Smooth muscle cell (in vitro differentiated cells): Measurements from ENCODE around the gene FAM120A. TPM values are rescaled to one million over a fixed set of nuclear protein-coding genes. Genes with fewer than 3 reads are reported as not detected.

Source experiments
- DNase-seq: peaks from one replicate; lab custom pipeline; 2025; ENCODE audit not compliant: unreplicated experiment; lab: John Stamatoyannopoulos, UW
- H2AFZ ChIP-seq: fragments of 200-600 bp; sonication (generic); 2 replicates; pipeline ENCODE4 v1.6.0; 2016; ENCODE audit warnings: antibody characterized with exemption, low read depth, mild to moderate bottlenecking
- H3F3A ChIP-seq: fragments of 200-600 bp; sonication (generic); 2 replicates; pipeline ENCODE4 v1.6.0; 2017; ENCODE audit warnings: antibody characterized with exemption, low read depth
- H3K27ac ChIP-seq: fragments of 200-600 bp; sonication (generic); 2 replicates; pipeline ENCODE4 v1.5.1; 2016; ENCODE audit warnings: low read depth, mild to moderate bottlenecking
- H3K27me3 ChIP-seq: fragments of 200-600 bp; sonication (generic); 2 replicates; pipeline ENCODE4 v1.6.1; 2016; ENCODE audit warnings: low read depth, mild to moderate bottlenecking
- H3K36me3 ChIP-seq: fragments of 200-600 bp; sonication (generic); 2 replicates; pipeline ENCODE4 v1.5.1; 2016; ENCODE audit warnings: low read depth
- H3K4me1 ChIP-seq: fragments of 200-600 bp; sonication (generic); 2 replicates; pipeline ENCODE4 v1.5.1; 2016; ENCODE audit warnings: low read depth
- H3K4me2 ChIP-seq: fragments of 200-600 bp; sonication (generic); 2 replicates; pipeline ENCODE4 v1.6.0; 2016; ENCODE audit warnings: mild to moderate bottlenecking
- H3K4me3 ChIP-seq: fragments of 200-600 bp; sonication (generic); 2 replicates; pipeline ENCODE4 v1.5.1; 2016; ENCODE audit warnings: mild to moderate bottlenecking
- H3K79me2 ChIP-seq: fragments of 200-600 bp; sonication (generic); 2 replicates; pipeline ENCODE4 v1.6.0; 2016; ENCODE audit warnings: low read depth, mild to moderate bottlenecking
- H3K9ac ChIP-seq: fragments of 200-600 bp; sonication (generic); 2 replicates; pipeline ENCODE4 v1.6.0; 2016; ENCODE audit warnings: low read depth
- H3K9me3 ChIP-seq: fragments of 200-600 bp; sonication (generic); replicated peaks from 2 replicates; pipeline ENCODE4 v1.5.1; 2016; ENCODE audit warnings: low read depth
- H4K20me1 ChIP-seq: fragments of 200-600 bp; sonication (generic); 2 replicates; pipeline ENCODE4 v1.6.0; 2016; ENCODE audit warnings: low read depth
- WGBS: methylation state at CpG from one replicate; pipeline ENCODE4 v1.1.7; 2016; ENCODE audit warnings: low lambda C conversion rate; 5-methylcytosine and 5-hydroxymethylcytosine counted together
- polyA plus RNA-seq: library from polyadenylated mRNA; unstranded; fragments of >200 nt; fragmentation: Nextera tagmentation; extraction: Ambion mirVana; gene quantifications from 2 replicates; pipeline ENCODE4 v1.2.1, GENCODE V29; 2016
- total RNA-seq: library from RNA; depleted of rRNA; stranded (reverse); fragments of >200 nt; gene quantifications from 2 replicates; pipeline ENCODE4 v1.2.3, GENCODE V29; 2014
- TF ChIP-seq, protein P1 (sequence below): fragments of 200-600 bp; sonication (generic); IDR thresholded peaks from 2 replicates; pipeline ENCODE4 v1.5.1; 2017; ENCODE audit warnings: borderline replicate concordance, mild to moderate bottlenecking, antibody characterized with exemption; ENCODE audit not compliant: insufficient read depth, poor library complexity, severe bottlenecking

Gene FAM120A
- total and polyA plus RNA-seq, 2 experiments from 2014 or later = 14.4 to 47.2 TPM

DNA sequence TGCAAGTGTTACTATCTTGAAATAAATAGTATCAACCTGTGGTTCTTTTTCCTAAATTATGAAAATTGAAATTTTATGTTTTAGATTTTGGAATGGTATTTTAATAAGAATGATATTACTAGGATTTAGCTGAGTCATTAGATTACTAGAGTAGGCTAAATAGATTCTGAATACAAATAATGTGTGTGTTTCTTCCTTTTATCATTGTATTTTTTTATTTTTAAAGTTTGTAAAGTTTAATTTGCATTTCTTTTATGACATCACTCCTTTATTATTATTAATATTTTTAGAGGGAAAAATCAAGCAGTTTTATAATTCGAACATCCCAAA lies 9.9 kb downstream of the FAM120A start:
- no peak overlapping the region for H2AFZ ChIP-seq
- peaks cover 100% of the 10 kb centered on the region for H4K20me1 ChIP-seq
- H3K4me2 ChIP-seq = no peak overlapping the region
- H3K9ac ChIP-seq = no peak overlapping the region
- DNase-seq = no peak
- TF ChIP-seq, protein P1, sequence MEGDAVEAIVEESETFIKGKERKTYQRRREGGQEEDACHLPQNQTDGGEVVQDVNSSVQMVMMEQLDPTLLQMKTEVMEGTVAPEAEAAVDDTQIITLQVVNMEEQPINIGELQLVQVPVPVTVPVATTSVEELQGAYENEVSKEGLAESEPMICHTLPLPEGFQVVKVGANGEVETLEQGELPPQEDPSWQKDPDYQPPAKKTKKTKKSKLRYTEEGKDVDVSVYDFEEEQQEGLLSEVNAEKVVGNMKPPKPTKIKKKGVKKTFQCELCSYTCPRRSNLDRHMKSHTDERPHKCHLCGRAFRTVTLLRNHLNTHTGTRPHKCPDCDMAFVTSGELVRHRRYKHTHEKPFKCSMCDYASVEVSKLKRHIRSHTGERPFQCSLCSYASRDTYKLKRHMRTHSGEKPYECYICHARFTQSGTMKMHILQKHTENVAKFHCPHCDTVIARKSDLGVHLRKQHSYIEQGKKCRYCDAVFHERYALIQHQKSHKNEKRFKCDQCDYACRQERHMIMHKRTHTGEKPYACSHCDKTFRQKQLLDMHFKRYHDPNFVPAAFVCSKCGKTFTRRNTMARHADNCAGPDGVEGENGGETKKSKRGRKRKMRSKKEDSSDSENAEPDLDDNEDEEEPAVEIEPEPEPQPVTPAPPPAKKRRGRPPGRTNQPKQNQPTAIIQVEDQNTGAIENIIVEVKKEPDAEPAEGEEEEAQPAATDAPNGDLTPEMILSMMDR = no peak
- no peak overlapping the region for H3K27ac ChIP-seq
- peaks cover 100% of the 10 kb centered on the region for H3K79me2 ChIP-seq
- H3K27me3 ChIP-seq = no peaks in the 10 kb centered on the region
- H3F3A ChIP-seq = peaks cover 4% of the 10 kb centered on the region
- no peak overlapping the region for H3K4me3 ChIP-seq
- H3K9me3 ChIP-seq = no peaks in the 10 kb centered on the region
- no peaks in the 10 kb centered on the region for H3K36me3 ChIP-seq
- WGBS = 96% methylated on average over 1 of the region's 1 CpG
- no peaks in the 10 kb centered on the region for H3K4me1 ChIP-seq

DNA sequence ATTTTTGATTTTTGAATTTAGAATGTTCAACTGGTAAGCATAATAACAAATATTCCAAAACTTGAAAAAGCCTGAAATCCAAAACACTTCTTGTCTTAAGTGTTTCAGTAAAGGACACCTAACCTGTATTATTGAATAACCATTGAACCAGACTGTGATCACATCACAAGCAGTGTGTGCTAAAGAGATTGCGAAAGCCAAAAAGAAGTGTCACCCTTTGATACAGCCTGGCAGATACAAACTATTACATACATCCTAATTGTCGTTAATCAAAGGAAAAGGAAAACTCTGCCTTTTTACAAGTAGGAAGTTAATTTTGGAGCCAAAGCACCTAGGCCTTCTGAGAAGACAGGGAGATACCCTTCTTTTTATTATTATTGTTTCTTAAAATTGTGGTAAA lies 10.3 kb downstream of the FAM120A start:
- H3K27ac ChIP-seq = no peak overlapping the region
- H3K9ac ChIP-seq = no peak overlapping the region
- TF ChIP-seq, protein P1 = no peak
- H4K20me1 ChIP-seq = peaks cover 100% of the 10 kb centered on the region
- H2AFZ ChIP-seq = no peak overlapping the region
- H3K27me3 ChIP-seq = no peaks in the 10 kb centered on the region
- no peak for DNase-seq
- peaks cover under 1% of the 10 kb centered on the region for H3F3A ChIP-seq
- H3K4me2 ChIP-seq = no peak overlapping the region
- 100% methylated on average over 2 of the region's 2 CpGs for WGBS
- H3K4me1 ChIP-seq = no peaks in the 10 kb centered on the region
- no peaks in the 10 kb centered on the region for H3K36me3 ChIP-seq
- peaks cover 100% of the 10 kb centered on the region for H3K79me2 ChIP-seq
- H3K9me3 ChIP-seq = no peaks in the 10 kb centered on the region
- H3K4me3 ChIP-seq = no peak overlapping the region

DNA sequence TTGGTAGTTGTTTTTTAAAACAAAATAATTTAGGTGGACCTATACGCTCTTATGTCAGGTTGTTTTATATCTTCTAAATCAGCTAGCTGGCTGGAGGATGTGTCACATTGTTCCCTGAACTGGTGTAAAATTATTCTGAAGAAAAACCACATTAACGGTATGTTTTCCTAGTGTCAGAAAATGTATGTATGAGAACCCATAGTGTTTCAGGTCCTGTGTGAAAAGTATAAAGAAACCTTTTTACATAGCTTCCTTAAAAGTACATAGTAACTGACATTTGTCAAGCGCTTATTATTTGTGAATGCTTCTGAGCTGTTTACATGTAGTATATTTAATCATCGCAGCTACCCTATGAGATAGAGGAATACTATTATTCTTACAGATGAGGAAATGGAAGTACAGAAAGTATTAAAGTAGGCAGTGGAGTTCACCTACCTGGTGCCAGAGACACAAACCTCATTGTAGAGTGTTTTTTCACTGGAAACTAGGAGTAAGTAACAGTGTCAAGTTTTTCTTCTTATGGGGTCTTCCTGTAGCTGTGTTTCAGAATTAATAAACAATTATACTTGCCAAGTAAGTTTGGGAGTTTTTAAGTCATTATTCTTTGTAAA lies 12.3 kb downstream of the FAM120A start:
- Histone ChIP-seq H3K27me3 (no peaks in the 10 kb centered on the region), H3K4me2 (no peak overlapping the region), H2AFZ (no peak overlapping the region), H4K20me1 (peaks cover 100% of the 10 kb centered on the region), H3K79me2 (peaks cover 100% of the 10 kb centered on the region), H3K4me3 (no peak overlapping the region), H3K9ac (no peak overlapping the region), H3K4me1 (peaks cover 6% of the 10 kb centered on the region), H3K9me3 (no peaks in the 10 kb centered on the region), H3K36me3 (no peaks in the 10 kb centered on the region), H3F3A (no peaks in the 10 kb centered on the region), H3K27ac (no peak overlapping the region)
- 95% methylated on average over 4 of the region's 4 CpGs for WGBS
- TF ChIP-seq, protein P1 = no peak
- DNase-seq = no peak

DNA sequence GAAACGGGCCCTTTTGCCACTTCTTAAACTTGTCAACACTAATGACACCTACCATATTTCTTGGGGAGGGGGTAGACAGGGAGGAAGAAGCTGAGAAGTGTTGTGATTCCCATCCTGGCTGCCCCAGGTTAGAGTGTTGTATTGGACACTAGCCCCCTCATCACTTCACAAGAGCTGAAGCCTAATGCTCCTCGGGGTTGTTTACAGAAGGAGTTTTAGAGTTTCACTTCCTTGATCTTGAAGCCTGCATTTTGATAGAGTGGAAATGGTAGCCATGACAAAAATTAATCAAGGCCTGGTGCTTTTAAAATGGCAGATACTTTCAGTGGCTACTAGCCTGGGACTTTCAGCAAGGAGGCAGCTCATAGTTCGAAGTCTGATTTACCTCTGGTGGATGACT lies 12.9 kb downstream of the FAM120A start:
- no peak overlapping the region for H2AFZ ChIP-seq
- H3K4me3 ChIP-seq = no peak overlapping the region
- TF ChIP-seq, protein P1 = no peak
- no peak overlapping the region for H3K27ac ChIP-seq
- H3F3A ChIP-seq = no peaks in the 10 kb centered on the region
- no peaks in the 10 kb centered on the region for H3K36me3 ChIP-seq
- H4K20me1 ChIP-seq = peaks cover 100% of the 10 kb centered on the region
- no peak for DNase-seq
- H3K79me2 ChIP-seq = peaks cover 100% of the 10 kb centered on the region
- no peak overlapping the region for H3K4me2 ChIP-seq
- H3K9ac ChIP-seq = no peak overlapping the region
- no peaks in the 10 kb centered on the region for H3K27me3 ChIP-seq
- H3K9me3 ChIP-seq = no peaks in the 10 kb centered on the region
- peaks cover 10% of the 10 kb centered on the region for H3K4me1 ChIP-seq
- 74% methylated on average over 3 of the region's 3 CpGs for WGBS
